HFFc6 (cell line): Measurements from ENCODE around the gene TBL3. TPM values are rescaled to one million over a fixed set of nuclear protein-coding genes. Genes with fewer than 3 reads are reported as not detected.
A peak's percentile ranks its signal among the peaks of the same experiment; 100 is the strongest.

Experiments used
- DNase-seq: peaks from one replicate; pipeline ENCODE4 v3.0.0-alpha.2; 2018
- H3K27ac Mint-ChIP-seq: 2 replicates; pipeline ENCODE4 v1.8.0; 2020; ENCODE audit warnings: mild to moderate bottlenecking, mixed read lengths
- H3K27me3 Mint-ChIP-seq: 2 replicates; pipeline ENCODE4 v1.8.0; 2021; ENCODE audit warnings: mild to moderate bottlenecking, moderate library complexity, mixed read lengths; ENCODE audit not compliant: insufficient read depth
- H3K36me3 Mint-ChIP-seq: 2 replicates; pipeline ENCODE4 v1.8.0; 2021; ENCODE audit warnings: low read depth, mixed read lengths
- H3K4me1 Mint-ChIP-seq: 2 replicates; pipeline ENCODE4 v1.8.0; 2020; ENCODE audit warnings: low read depth, mixed read lengths
- H3K4me3 Mint-ChIP-seq: 2 replicates; pipeline ENCODE4 v1.8.0; 2020; ENCODE audit warnings: mild to moderate bottlenecking, moderate library complexity, mixed read lengths
- H3K9me3 Mint-ChIP-seq: 2 replicates; pipeline ENCODE4 v1.8.0; 2020; ENCODE audit warnings: mild to moderate bottlenecking, mixed read lengths
- CTCF ChIP-seq: fragments of 200-600 bp; sonication (generic); IDR thresholded peaks from 2 replicates; pipeline ENCODE4 v1.5.0; 2021; ENCODE audit warnings: antibody characterized with exemption, mild to moderate bottlenecking
- total RNA-seq, 6 experiments: library from RNA; stranded (reverse); fragmentation: NEBNext Ultra II Directional; extraction: Animal tissue kit (Norgen Biotek cat#: 25700); gene quantifications; 2 replicates in 1 of 6; 3 replicates in 5 of 6; pipeline ENCODE4 v1.2.3, GENCODE V29; 2021

The TBL3 gene
- total RNA-seq, 6 experiments from 2014 or later, result 42.4 to 47.3 (median 44.1) TPM

GRCh38 chr16:1941162-1942046 lies 30.4 kb upstream of the TBL3 start:
- TF ChIP-seq CTCF, result peak; percentile 44; the same call in 1 of the 2 replicates
- Mint-ChIP-seq H3K9me3 (no peaks in the 10 kb centered on the region), H3K27ac (no peak overlapping the region), H3K4me1 (peaks cover 9% of the 10 kb centered on the region), H3K36me3 (no peaks in the 10 kb centered on the region; the same call in 1 of the 2 replicates), H3K4me3 (peak overlapping the region; percentile 91), H3K27me3 (peaks cover 2% of the 10 kb centered on the region)
- DNase-seq, result no peak

GRCh38 chr16:1942047-1942809 lies 29.6 kb upstream of the TBL3 start:
- DNase-seq, result no peak
- H3K4me3 Mint-ChIP-seq, result peak overlapping the region; percentile 91
- H3K36me3 Mint-ChIP-seq, result no peaks in the 10 kb centered on the region; the same call in 1 of the 2 replicates
- peaks cover 9% of the 10 kb centered on the region for H3K4me1 Mint-ChIP-seq
- no peaks in the 10 kb centered on the region for H3K9me3 Mint-ChIP-seq
- peaks cover 4% of the 10 kb centered on the region for H3K27me3 Mint-ChIP-seq
- no peak overlapping the region; the same call in 1 of the 2 replicates for H3K27ac Mint-ChIP-seq
- TF ChIP-seq CTCF, result no peak

GRCh38 chr16:1942810-1943726 lies 28.8 kb upstream of the TBL3 start, which contains the start of gene MSRB1:
Gene MSRB1 (minus strand): TSS chr16:1943199. CDS start chr16:1943156, 43 bp downstream.
- H3K27me3 Mint-ChIP-seq, result peaks cover 4% of the 10 kb centered on the region
- H3K27ac Mint-ChIP-seq, result peak within 1 kb of the TSS; percentile 64
- no peak for TF ChIP-seq CTCF
- H3K9me3 Mint-ChIP-seq, result no peaks in the 10 kb centered on the region
- peaks cover 9% of the 10 kb centered on the region for H3K4me1 Mint-ChIP-seq
- peak within 1 kb of the TSS; percentile 91 for H3K4me3 Mint-ChIP-seq
- H3K36me3 Mint-ChIP-seq, result no peaks in the 10 kb centered on the region; the same call in 1 of the 2 replicates
- DNase-seq, result peak; percentile 95

- H3K4me3 Mint-ChIP-seq, result no peak overlapping the region
- no peak for TF ChIP-seq CTCF
- no peaks in the 10 kb centered on the region for H3K9me3 Mint-ChIP-seq
- peaks cover 6% of the 10 kb centered on the region for H3K27me3 Mint-ChIP-seq
- H3K36me3 Mint-ChIP-seq, result no peaks in the 10 kb centered on the region
- no peak for DNase-seq
- peaks cover 9% of the 10 kb centered on the region for H3K4me1 Mint-ChIP-seq
- 0 out of 2 replicates have a peak overlapping the region, but pooled peaks have one; percentile 7 for H3K27ac Mint-ChIP-seq
Measured at GRCh38 chr16:1944612-1945199, 27.1 kb upstream of the TBL3 start.
